Umbilical cord (tissue), 2 donors: ENCODE data around the gene BPIFA1. TPM values are rescaled to one million over a fixed set of nuclear protein-coding genes. Genes with fewer than 3 reads are reported as not detected.

Experiments used
- DNase-seq: peaks from one replicate; pipeline ENCODE4 v3.0.0-alpha.2; 2015; ENCODE audit warnings: low spot score
- total RNA-seq: library from RNA; depleted of rRNA; stranded (reverse); fragments of >200 nt; gene quantifications from one replicate; pipeline ENCODE4 v1.2.3, GENCODE V29; 2014; ENCODE audit warnings: low replicate concordance; ENCODE audit not compliant: insufficient read depth

Gene BPIFA1
- total RNA-seq, 1 donor from 2014 or later: not detected

- DNase-seq: no peak
These were observed 4.4 kb downstream of the BPIFA1 start for GRCh38 chr20:33239979-33240736.

GRCh38 chr20:33240923-33241322 lies 5.1 kb downstream of the BPIFA1 start:
- no peak for DNase-seq

- DNase-seq: no peak
These were observed 6.7 kb downstream of the BPIFA1 start for GRCh38 chr20:33242319-33243100.

DNA sequence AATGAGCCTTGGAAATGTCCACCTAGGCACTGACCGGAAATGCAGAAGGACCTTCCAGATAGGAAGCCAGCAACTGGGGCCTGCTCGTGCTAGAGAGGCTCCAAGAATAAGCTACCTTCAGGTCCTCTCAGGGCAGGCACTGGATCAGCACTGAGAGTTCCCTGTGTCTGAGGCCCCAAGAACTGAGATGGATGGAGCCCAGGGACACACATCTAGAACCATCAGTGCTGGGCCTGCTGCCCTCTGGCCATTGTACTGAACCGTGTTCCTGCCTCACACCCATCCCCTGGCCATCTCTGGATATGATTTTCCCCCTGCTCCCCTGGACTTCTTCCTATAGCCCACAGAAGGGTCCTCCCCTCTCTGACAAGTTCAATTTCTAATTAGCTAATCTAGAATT lies 10.3 kb downstream of the BPIFA1 start:
- DNase-seq: no peak

GRCh38 chr20:33249456-33249855 lies 13.7 kb downstream of the BPIFA1 start:
- no peak for DNase-seq

- no peak for DNase-seq
These were observed 14.9 kb downstream of the BPIFA1 start for GRCh38 chr20:33250666-33251065.

- DNase-seq: no peak
These were observed 15.7 kb downstream of the BPIFA1 start for GRCh38 chr20:33251496-33251895.

- DNase-seq: no peak
These were observed 16.7 kb downstream of the BPIFA1 start for GRCh38 chr20:33252460-33252859.

DNA sequence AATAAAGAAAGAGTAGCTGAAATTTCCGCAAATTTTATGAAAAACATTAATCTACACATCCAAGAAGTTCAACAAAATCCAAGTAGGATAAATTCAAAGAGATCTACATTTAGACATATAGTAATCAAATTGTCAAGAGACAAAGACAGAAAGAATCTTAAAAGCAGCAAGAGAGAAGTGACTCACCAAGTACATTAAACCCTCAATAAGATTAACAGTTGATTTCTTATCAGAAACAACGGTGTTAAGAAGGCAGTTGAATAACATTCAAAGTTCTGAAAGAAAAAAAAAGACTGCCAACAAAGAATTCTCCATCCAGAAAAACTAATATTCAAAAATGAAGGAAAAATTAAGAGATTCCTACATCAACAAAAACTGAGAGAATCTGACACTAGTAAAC lies 19.2 kb downstream of the BPIFA1 start:
- DNase-seq: no peak

GRCh38 chr20:33257237-33257636 lies 21.4 kb downstream of the BPIFA1 start:
- DNase-seq: no peak

- no peak for DNase-seq
These were observed 23.6 kb downstream of the BPIFA1 start for GRCh38 chr20:33259371-33259770.

DNA sequence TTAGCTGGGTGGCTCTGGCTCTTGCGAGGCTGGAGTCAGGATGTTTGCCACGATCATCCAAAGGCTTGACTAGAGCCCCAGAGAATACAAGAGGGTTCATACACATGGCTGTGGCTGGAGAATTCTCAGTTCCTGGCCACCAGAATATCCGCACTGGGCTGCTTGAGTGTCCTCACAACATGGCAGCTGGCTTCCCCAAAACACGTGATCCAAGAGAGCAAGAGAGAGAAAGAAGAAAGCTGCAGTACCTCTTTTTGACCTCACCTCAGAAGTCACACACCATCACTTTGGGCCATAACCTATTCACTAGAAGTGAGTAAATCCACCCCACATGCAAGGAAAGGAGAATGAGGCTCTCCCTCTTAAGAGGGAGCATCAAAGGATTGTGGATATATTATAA lies 25.7 kb downstream of the BPIFA1 start:
- DNase-seq: no peak

DNA sequence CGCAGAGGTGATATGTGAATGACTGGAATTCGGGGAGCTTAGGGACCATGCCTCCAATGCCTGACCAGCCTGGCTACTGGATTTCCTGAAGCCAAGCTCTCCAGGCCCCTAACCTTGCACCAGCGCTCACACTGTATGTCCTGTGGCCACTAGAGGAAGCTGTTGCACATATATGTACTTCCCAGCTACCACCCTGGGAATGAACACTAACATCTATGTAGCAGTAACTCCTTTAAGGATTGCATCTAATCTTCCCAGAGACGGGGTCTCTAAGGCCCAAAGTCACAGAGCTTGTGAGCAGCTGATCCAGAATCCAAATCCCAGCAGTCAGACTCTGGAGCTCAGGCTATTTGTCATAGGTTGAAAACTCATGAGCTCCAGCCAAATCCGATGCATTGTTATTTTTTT lies 26.9 kb downstream of the BPIFA1 start:
- DNase-seq: peak; percentile 31

DNA sequence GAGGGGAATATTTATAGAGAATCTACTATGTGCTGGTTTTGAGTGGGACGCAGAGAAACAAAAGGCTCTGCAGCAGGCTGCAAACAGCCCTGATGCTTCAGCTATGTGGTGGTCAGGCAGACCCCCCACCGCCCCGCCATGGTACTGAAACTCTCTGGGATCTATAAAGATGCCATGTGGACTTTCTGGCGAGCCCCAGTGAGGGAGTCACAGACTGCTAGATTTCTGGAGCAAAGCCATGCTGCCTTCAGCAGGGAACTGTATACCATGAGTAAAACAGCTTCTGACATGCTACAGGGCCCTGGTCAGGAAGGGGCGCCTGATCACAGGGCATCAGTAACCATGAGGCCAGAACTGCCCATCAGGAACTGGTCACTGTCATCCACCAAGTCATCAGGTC lies 28.0 kb downstream of the BPIFA1 start:
- DNase-seq: no peak

GRCh38 chr20:33267701-33268100 lies 31.9 kb downstream of the BPIFA1 start:
- DNase-seq: no peak

GRCh38 chr20:33272155-33272873 lies 36.5 kb downstream of the BPIFA1 start:
- DNase-seq: no peak

GRCh38 chr20:33273117-33273851 lies 37.5 kb downstream of the BPIFA1 start:
- no peak for DNase-seq

DNA sequence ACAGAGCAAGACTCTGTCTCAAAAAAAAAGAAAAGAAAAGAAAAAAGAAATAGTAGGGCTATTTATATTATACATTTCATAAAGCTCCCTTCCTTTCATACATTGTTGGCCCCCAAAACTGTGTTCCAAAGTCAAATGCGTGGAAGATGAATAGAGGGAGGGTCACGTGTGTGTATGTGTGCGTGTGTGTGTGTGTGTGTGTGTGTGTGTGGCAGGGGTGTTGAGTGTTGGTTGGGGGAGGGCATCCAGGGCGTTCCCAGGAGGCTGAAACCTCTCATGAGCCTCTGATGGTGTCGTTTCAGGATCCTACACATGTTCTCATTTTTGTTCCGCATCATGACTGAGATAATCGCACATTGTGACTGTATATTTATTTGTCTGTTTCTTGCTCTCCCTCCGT lies 39.4 kb downstream of the BPIFA1 start:
- no peak for DNase-seq

DNA sequence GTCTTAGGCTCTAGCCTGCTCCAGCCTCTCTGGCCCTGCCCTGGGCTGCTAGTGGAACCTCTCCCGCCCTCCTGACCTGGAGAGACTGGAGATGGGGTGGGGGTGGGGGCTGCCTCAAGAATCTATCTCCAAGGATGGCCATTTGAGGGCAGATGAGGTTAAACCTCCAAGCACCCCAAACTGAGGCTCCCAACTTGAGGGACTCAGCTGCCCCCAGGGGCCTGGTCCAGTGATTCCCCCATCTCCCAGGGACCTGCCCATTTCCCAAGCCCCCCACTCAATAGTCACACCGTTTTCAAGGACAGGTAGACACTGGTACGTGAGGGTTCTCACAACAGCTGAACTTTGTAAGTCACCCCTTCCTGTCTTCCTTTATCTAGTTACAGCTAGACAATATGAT lies 40.1 kb downstream of the BPIFA1 start:
- no peak for DNase-seq

GRCh38 chr20:33276303-33277113 lies 40.7 kb downstream of the BPIFA1 start:
- no peak for DNase-seq
